Measurements from ENCODE around the gene BCAR3.

The BCAR3 gene

DNA sequence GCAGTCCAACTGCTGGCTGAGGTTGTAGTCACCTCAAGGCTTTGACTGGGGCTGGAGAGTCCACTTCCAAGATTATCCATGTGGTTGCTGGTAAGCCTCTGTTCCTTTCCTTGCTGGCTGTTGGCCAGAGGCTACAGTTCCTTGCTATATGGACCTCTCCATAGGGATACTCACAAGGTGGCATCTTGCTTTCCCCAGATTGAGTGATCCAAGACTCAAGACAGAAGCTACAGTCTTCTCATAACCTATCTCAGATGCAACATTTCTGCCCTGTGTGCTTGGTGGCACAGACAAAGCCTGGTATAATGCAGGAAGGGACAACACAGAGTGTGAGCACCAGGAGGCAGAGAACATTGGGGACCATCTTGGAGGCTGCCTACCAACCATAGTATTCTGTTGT, 121.9 kb downstream of the BCAR3 start:
- ChIA-PET CTCF (no interaction called here), POLR2A (no interaction called here)
- peaks cover 0 to 29% of the 10 kb centered on the region in 2 experiments for H3K36me3 ChIP-seq (ENCODE audit: control insufficient read depth in 2 of 2, insufficient read depth in 1 of 2, low read length in 2 of 2)
- no peaks in the 10 kb centered on the region for H3K9me3 ChIP-seq (ENCODE audit: control insufficient read depth, insufficient read depth, low read depth, low read length)
- no peak overlapping the region for H3K27ac ChIP-seq (ENCODE audit: extremely low read depth, low read depth, low read length)
- TF ChIP-seq, protein P1, sequence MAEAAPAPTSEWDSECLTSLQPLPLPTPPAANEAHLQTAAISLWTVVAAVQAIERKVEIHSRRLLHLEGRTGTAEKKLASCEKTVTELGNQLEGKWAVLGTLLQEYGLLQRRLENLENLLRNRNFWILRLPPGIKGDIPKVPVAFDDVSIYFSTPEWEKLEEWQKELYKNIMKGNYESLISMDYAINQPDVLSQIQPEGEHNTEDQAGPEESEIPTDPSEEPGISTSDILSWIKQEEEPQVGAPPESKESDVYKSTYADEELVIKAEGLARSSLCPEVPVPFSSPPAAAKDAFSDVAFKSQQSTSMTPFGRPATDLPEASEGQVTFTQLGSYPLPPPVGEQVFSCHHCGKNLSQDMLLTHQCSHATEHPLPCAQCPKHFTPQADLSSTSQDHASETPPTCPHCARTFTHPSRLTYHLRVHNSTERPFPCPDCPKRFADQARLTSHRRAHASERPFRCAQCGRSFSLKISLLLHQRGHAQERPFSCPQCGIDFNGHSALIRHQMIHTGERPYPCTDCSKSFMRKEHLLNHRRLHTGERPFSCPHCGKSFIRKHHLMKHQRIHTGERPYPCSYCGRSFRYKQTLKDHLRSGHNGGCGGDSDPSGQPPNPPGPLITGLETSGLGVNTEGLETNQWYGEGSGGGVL (tag by site-specific recombination; IDR thresholded peaks at IDR 0.05) = no peak
- TF ChIP-seq ZNF423 (tag by site-specific recombination; IDR thresholded peaks at IDR 0.05) (no peak), ZNF549 (tag by site-specific recombination; IDR thresholded peaks at IDR 0.05) (no peak), ZBTB21 (tag by site-specific recombination; IDR thresholded peaks at IDR 0.05) (no peak), ZNF223 (tag by site-specific recombination; IDR thresholded peaks at IDR 0.05) (no peak), ZNF366 (tag by site-specific recombination; conservative IDR thresholded peaks at IDR 0.05) (no peak), ZNF76 (tag by site-specific recombination; IDR thresholded peaks at IDR 0.05; ENCODE audit: borderline replicate concordance, low read depth) (no peak), KLF8 (tag by site-specific recombination; IDR thresholded peaks at IDR 0.05) (no peak), ZNF768 (tag by site-specific recombination; IDR thresholded peaks at IDR 0.05) (no peak), GLIS1 (tag by site-specific recombination; IDR thresholded peaks at IDR 0.05) (no peak), ZNF248 (tag by site-specific recombination; IDR thresholded peaks at IDR 0.05) (no peak), ZNF585B (tag by site-specific recombination; IDR thresholded peaks at IDR 0.05) (no peak)
- H3K4me3 ChIP-seq (ENCODE audit: low read depth, low read length) = no peak overlapping the region
- peaks cover 6% of the 10 kb centered on the region for H3K4me1 ChIP-seq (ENCODE audit: control insufficient read depth, insufficient read depth, low read length)

DNA sequence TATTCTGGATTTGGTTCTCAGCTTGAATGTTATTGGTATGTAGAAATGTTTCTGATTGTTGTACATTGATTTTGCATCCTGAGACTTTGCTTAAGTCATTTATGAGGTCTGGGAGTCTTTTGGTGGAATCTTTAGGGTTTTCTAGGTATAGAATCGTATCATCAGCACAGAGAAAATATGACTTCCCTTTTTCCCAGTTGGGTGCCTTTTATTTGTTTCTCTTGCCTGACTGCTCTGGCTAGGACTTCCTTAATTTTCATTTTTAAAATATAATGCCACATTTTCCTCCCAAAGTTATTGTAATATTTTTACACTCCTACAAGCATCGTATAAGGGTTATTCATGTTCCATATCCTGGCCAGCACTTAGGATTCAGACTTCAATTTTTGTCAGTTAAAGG, 122.6 kb downstream of the BCAR3 start:
- CTCF ChIA-PET = interaction anchor here (0.7 to 0.9 kb wide), 2 partner anchors 18 to 533 kb away, joined by 4 to 5 read pairs; no protein-coding TSS in a partner anchor
- H3K9me3 ChIP-seq (ENCODE audit: control insufficient read depth, insufficient read depth, low read depth, low read length) = no peaks in the 10 kb centered on the region
- H3K27ac ChIP-seq (ENCODE audit: extremely low read depth, low read depth, low read length) = no peak overlapping the region
- POLR2A ChIA-PET = no interaction called here
- no peak overlapping the region for H3K4me3 ChIP-seq (ENCODE audit: low read depth, low read length)
- H3K36me3 ChIP-seq (ENCODE audit: control insufficient read depth in 2 of 2, insufficient read depth in 1 of 2, low read length in 2 of 2) = peaks cover 0 to 29% of the 10 kb centered on the region in 2 experiments
- H3K4me1 ChIP-seq (ENCODE audit: control insufficient read depth, insufficient read depth, low read length) = peaks cover 10% of the 10 kb centered on the region
- TF ChIP-seq ZIC2 (tag by site-specific recombination; IDR thresholded peaks at IDR 0.05) (no peak), ZNF549 (tag by site-specific recombination; IDR thresholded peaks at IDR 0.05) (no peak), SP7 (tag by site-specific recombination; IDR thresholded peaks at IDR 0.05) (no peak), KLF8 (tag by site-specific recombination; IDR thresholded peaks at IDR 0.05) (no peak), ZNF473 (tag by site-specific recombination; IDR thresholded peaks at IDR 0.05) (no peak), ZNF138 (tag by site-specific recombination; IDR thresholded peaks at IDR 0.05; ENCODE audit: borderline replicate concordance) (no peak), TCF7L2 (IDR thresholded peaks at IDR 0.05; ENCODE audit: borderline replicate concordance, low read depth, low read length) (no peak), ZNF558 (tag by site-specific recombination; IDR thresholded peaks at IDR 0.05) (no peak)
- TF ChIP-seq, protein P2, sequence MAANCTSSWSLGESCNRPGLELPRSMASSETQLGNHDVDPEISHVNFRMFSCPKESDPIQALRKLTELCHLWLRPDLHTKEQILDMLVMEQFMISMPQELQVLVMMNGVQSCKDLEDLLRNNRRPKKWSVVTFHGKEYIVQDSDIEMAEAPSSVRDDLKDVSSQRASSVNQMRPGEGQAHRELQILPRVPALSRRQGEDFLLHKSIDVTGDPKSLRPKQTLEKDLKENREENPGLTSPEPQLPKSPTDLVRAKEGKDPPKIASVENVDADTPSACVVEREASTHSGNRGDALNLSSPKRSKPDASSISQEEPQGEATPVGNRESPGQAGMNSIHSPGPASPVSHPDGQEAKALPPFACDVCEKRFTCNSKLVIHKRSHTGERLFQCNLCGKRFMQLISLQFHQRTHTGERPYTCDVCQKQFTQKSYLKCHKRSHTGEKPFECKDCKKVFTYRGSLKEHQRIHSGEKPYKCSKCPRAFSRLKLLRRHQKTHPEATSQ (tag by site-specific recombination; IDR thresholded peaks at IDR 0.05) = no peak
- TF ChIP-seq, protein P3, sequence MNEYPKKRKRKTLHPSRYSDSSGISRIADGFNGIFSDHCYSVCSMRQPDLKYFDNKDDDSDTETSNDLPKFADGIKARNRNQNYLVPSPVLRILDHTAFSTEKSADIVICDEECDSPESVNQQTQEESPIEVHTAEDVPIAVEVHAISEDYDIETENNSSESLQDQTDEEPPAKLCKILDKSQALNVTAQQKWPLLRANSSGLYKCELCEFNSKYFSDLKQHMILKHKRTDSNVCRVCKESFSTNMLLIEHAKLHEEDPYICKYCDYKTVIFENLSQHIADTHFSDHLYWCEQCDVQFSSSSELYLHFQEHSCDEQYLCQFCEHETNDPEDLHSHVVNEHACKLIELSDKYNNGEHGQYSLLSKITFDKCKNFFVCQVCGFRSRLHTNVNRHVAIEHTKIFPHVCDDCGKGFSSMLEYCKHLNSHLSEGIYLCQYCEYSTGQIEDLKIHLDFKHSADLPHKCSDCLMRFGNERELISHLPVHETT (tag by site-specific recombination; IDR thresholded peaks at IDR 0.05) = no peak
